ENCODE results near the gene COL16A1. TPM values are rescaled to one million over a fixed set of nuclear protein-coding genes. Genes with fewer than 3 reads are reported as not detected.

COL16A1 gene
- total RNA-seq, 1 donor from 2014 or later = 570 TPM

- DNase-seq (ENCODE audit: low spot score) = no peak
Observed at GRCh38 chr1:31688233-31688918, 15.4 kb downstream of the COL16A1 start.

DNA sequence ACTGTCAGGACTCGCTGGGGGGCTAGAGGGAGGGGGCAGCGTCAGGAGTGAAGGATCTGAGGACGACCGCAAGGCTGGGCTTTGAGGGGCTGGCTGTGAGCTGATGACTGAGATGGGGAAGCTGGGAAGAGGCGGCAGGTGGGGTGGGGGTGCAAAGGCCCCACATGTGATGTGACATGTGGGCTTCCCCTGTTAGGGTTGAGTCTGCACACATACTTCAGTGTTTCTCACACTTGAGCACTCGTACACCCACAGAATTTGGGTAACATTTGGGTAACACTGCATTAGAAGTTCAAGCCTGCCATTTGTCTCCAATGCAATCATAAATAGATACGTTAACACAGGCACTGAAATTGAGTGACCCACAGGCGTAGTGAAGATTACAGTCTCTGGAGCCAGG, 16.2 kb downstream of the COL16A1 start:
- no peak for DNase-seq (ENCODE audit: low spot score)

GRCh38 chr1:31685795-31686194, 18.0 kb downstream of the COL16A1 start:
- DNase-seq (ENCODE audit: low spot score) = no peak

GRCh38 chr1:31683997-31684396, 19.8 kb downstream of the COL16A1 start:
- DNase-seq (ENCODE audit: low spot score) = no peak

- no peak for DNase-seq (ENCODE audit: low spot score)
Observed at GRCh38 chr1:31681415-31681814, 22.4 kb downstream of the COL16A1 start.

- no peak for DNase-seq (ENCODE audit: low spot score)
Observed at GRCh38 chr1:31679676-31680230, 24.1 kb downstream of the COL16A1 start.

DNA sequence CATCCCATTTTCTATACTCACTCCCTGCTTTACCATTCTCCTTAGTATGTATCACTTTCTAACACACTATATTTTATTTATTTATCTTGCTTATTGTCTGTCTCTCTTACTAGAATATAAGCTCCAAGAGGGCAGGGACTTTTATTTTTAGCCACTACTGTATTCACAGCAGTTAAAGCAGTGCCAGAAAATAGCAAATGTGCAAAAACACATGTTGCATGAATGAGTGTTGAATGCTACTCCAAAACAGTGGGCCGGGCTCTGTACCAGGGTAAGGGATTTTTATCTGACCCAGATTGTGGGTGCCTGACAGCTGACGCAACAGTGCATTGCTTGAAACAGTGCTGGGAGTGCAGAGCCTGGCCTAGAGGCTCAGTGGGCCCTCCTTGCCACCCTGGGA, 24.7 kb downstream of the COL16A1 start:
- no peak for DNase-seq (ENCODE audit: low spot score)

GRCh38 chr1:31678681-31679080, 25.1 kb downstream of the COL16A1 start:
- no peak for DNase-seq (ENCODE audit: low spot score)

- DNase-seq (ENCODE audit: low spot score) = no peak
Observed at GRCh38 chr1:31677949-31678348, 25.9 kb downstream of the COL16A1 start.

GRCh38 chr1:31677401-31677800, 26.4 kb downstream of the COL16A1 start:
- DNase-seq (ENCODE audit: low spot score) = no peak

DNA sequence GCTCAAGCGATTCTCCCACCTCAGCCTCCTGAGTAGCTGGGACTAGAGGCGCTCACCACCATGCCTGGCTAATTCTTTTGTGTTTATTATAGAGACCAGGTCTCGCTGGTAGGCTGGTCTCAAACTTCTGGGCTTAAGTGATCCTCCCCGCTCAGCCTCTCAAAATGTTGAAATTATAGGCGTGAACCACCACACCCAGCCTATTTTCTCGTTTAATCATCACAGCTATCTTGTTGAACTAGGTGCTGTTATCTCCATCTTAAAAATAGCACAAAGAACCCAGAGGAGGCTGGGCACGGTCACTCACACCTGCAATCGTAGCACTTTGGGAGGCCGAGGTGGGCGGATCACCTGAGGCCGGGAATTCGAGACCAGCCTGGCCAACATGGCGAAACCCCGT, 28.1 kb downstream of the COL16A1 start:
- no peak for DNase-seq (ENCODE audit: low spot score)

DNA sequence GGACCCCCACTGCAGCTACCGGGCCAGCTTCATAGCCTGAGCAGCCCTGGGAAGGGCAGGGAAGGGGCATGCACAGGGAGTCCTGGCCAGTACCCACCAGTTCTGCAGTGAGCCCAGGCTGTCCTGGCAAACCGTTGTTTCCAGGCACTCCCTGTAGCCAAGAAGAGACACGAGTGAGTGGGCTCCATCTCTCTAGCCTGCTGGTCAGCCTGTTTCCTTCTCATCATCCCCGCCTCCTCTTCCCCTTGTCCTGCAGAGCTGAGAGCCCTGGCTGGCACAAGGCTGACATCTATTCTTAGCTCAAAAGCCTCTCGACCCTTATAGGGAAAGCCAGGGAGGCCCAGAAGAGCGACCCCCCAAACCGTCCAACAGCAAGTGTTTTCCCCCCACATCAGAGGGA, 28.7 kb downstream of the COL16A1 start:
- no peak for DNase-seq (ENCODE audit: low spot score)

- no peak for DNase-seq (ENCODE audit: low spot score)
Observed at GRCh38 chr1:31674626-31675025, 29.2 kb downstream of the COL16A1 start.

DNA sequence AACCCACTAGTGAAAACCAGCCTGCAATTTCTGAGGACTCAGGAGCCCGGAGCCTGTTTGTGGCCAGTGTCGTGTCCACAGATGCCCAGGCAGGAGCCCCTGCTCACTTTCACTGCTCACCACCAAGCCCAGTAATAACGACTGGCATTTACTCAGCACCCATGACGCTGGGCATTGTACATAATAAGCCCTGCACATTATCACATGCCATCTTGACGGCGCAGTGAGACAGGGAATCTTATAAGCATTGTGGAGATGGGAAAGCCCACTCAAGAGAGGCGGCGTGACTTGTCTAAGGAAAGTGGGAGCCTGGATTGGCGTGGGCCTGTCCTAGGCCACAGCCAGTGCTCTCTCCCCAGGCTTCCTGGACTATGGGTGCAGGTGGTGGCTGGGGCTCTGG, 30.4 kb downstream of the COL16A1 start:
- DNase-seq (ENCODE audit: low spot score) = no peak

DNA sequence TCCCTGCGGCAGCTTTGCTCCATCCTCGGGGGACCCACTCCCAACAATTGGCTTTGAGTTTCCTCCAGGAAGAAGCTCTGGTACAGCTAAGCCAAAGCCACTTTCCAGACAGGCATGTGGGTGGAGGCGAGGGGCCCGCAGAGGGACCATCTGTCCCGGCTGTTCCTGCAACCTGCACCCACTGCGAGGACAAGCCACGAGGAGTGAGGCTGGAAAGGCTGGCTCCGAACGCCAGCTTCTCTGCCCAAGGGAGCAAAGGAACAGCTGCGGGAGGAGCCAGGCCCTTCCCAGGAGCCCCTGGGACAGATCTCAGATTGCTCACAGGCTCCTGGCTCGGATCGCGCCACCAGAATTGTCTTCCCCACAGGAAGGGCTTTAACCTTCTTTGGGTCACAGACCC, 30.8 kb downstream of the COL16A1 start:
- DNase-seq (ENCODE audit: low spot score) = peak; percentile 60

- no peak for DNase-seq (ENCODE audit: low spot score)
Observed at GRCh38 chr1:31671561-31672201, 32.1 kb downstream of the COL16A1 start.

DNA sequence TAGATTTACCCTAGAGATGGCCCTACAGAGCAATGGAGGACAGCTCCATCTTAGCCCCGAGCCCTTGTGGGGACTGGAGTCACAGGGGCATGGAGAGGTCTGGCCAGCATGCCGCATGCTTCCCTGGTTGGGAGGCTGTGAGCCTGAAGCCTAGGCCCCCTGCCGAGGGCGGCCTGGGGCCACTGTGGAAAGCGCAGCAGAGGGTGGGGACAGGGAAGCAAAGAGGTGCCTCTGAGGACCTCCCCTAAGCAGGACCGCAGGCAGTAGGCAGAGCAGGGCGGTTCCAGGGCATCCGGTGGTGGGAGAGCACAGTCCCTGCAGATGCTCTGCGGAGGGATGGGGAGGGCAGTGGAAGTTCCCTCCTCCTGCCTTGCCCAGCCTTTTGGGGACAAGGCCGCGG, 32.7 kb downstream of the COL16A1 start:
- no peak for DNase-seq (ENCODE audit: low spot score)

DNA sequence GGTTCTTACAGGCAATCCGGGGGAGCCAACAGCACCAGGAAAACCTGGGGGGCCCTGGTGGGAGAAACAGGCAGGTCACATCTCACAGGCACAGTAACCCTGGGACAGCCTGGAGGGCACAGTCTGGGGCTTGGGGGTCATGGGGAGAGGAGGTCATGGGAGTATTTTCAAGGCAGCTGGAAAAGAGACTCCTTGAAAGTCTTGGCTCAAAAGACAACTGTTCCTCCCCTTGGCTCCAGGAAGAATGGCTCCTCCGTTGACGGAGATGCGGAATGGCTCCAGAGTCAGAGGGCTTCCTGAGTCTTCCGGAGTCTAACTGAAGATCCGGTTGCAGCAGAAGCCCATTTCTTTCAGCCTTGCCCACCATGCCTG, 33.2 kb downstream of the COL16A1 start:
- DNase-seq (ENCODE audit: low spot score) = no peak

- DNase-seq (ENCODE audit: low spot score) = peak; percentile 91
Observed at GRCh38 chr1:31669786-31670592, 33.8 kb downstream of the COL16A1 start.

GRCh38 chr1:31669433-31669785, 34.4 kb downstream of the COL16A1 start:
- no peak for DNase-seq (ENCODE audit: low spot score)

DNA sequence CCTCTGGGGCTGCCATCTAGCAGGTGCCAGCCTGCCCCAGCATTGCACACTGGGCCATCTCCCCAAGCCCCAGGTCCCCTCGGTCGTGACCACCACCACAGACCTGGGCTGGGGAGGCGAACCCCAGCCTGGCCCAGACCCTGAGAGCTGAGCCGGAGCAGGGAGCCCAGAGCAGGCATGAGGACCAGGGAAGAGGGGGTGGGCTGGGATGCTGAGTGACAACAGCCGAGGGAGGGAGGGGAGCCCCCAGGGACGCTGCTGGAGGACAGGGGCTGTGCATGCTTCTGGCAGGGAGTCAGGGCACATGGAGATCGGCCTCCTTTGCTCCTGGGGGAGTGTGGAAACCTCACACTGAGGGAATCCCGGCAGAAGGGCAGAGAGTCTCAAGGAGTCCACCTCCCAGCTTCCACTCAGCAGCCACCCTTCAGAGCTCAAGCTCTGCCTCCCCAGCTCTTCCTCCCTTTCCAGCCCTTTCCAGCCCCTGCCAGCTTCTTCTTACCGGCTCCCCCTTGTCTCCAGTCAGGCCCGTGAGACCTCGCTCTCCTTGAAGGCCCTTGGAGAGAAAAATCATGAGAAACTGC, 35.4 kb downstream of the COL16A1 start:
- no peak for DNase-seq (ENCODE audit: low spot score)

All from umbilical cord (tissue), 2 donors.